IPS DF 6.9 (cell line): ENCODE results near the gene CD99.
"Not testable (repeated sequence)": the region's sequence is repeated elsewhere in the genome, so short reads cannot be mapped to it uniquely, and the experiment has no call there.

Experiments
- DNase-seq: peaks from one replicate; pipeline ENCODE4 v3.0.0-alpha.2; 2013; ENCODE audit warnings: low read depth, low spot score
- H3K27ac ChIP-seq: one replicate; pipeline ENCODE4 v1.5.1; 2013; ENCODE audit warnings: low read length, control low read depth
- H3K27me3 ChIP-seq: 2 replicates; pipeline ENCODE4 v1.6.1; 2013; ENCODE audit warnings: mild to moderate bottlenecking, low read length; ENCODE audit not compliant: control insufficient read depth, insufficient read depth
- H3K36me3 ChIP-seq: 2 replicates; pipeline ENCODE4 v1.6.1; 2013; ENCODE audit warnings: low read length; ENCODE audit not compliant: control insufficient read depth, insufficient read depth
- H3K4me1 ChIP-seq: 2 replicates; pipeline ENCODE4 v1.6.1; 2013; ENCODE audit warnings: low read length; ENCODE audit not compliant: control insufficient read depth, insufficient read depth
- H3K4me3 ChIP-seq: 2 replicates; pipeline ENCODE4 v1.5.1; 2013; ENCODE audit warnings: mild to moderate bottlenecking, low read length
- H3K9me3 ChIP-seq: 2 replicates; pipeline ENCODE4 v1.6.1; 2013; ENCODE audit warnings: low read length, inconsistent platforms; ENCODE audit not compliant: control insufficient read depth, insufficient read depth
- WGBS: extraction: QIAGEN DNeasy Blood & Tissue Kit; methylation state at CpG from one replicate; pipeline ENCODE4 v1.1.7; 2013; ENCODE audit warnings: mixed read lengths, missing lambda C conversion rate; ENCODE audit not compliant: insufficient read length, insufficient coverage; 5-methylcytosine and 5-hydroxymethylcytosine counted together

The CD99 gene

GRCh38 chrX:2773166-2774055, 82.3 kb downstream of the CD99 start:
- H3K9me3 ChIP-seq, H3K27ac ChIP-seq, H3K4me3 ChIP-seq, H3K4me1 ChIP-seq, H3K27me3 ChIP-seq, H3K36me3 ChIP-seq, DNase-seq: not testable (repeated sequence)
- WGBS = 98% methylated on average over 2 of the region's 10 CpGs

GRCh38 chrX:2774057-2774456, 83.0 kb downstream of the CD99 start:
- DNase-seq = no peak
- no peaks in the 10 kb centered on the region for H3K36me3 ChIP-seq
- H3K4me1 ChIP-seq = no peaks in the 10 kb centered on the region
- H3K27ac ChIP-seq = no peak overlapping the region
- no peak overlapping the region for H3K4me3 ChIP-seq
- WGBS = no CpG with 5 or more reads among the region's 5 CpGs
- H3K27me3 ChIP-seq = no peaks in the 10 kb centered on the region
- no peaks in the 10 kb centered on the region for H3K9me3 ChIP-seq

- no peak for DNase-seq
- Histone ChIP-seq H3K36me3 (no peaks in the 10 kb centered on the region), H3K4me3 (no peak overlapping the region), H3K27ac (no peak overlapping the region), H3K9me3 (no peaks in the 10 kb centered on the region), H3K27me3 (no peaks in the 10 kb centered on the region), H3K4me1 (no peaks in the 10 kb centered on the region)
- WGBS = no CpG with 5 or more reads among the region's 3 CpGs
These were observed 83.7 kb downstream of the CD99 start for GRCh38 chrX:2774776-2775175.

GRCh38 chrX:2780472-2781225, 89.6 kb downstream of the CD99 start:
- peak overlapping the region; percentile 55 for H3K27ac ChIP-seq
- H3K4me3 ChIP-seq, H3K27me3 ChIP-seq, H3K9me3 ChIP-seq, H3K4me1 ChIP-seq, H3K36me3 ChIP-seq, DNase-seq: not testable (repeated sequence)
- no CpG with 5 or more reads among the region's 12 CpGs for WGBS

- Histone ChIP-seq H3K4me3 (no peak overlapping the region), H3K27ac (peak overlapping the region; percentile 55)
- DNase-seq = no peak
These were observed 90.1 kb downstream of the CD99 start for GRCh38 chrX:2781226-2781571.

GRCh38 chrX:2781698-2782097, 90.6 kb downstream of the CD99 start:
- Histone ChIP-seq H3K36me3 (no peaks in the 10 kb centered on the region), H3K27ac (no peak overlapping the region), H3K27me3 (no peaks in the 10 kb centered on the region), H3K4me1 (no peaks in the 10 kb centered on the region; the same call in 1 of the 2 replicates), H3K4me3 (no peak overlapping the region), H3K9me3 (no peaks in the 10 kb centered on the region)
- WGBS = no CpG with 5 or more reads among the region's 6 CpGs
- no peak for DNase-seq

More at GRCh38 chrX:2781226-2781571, 90.1 kb downstream of the CD99 start:
- H3K9me3 ChIP-seq = no peaks in the 10 kb centered on the region
- H3K4me1 ChIP-seq = no peaks in the 10 kb centered on the region; the same call in 1 of the 2 replicates
- no peaks in the 10 kb centered on the region for H3K27me3 ChIP-seq
- no CpG with 5 or more reads among the region's 1 CpG for WGBS
- no peaks in the 10 kb centered on the region for H3K36me3 ChIP-seq

GRCh38 chrX:2782171-2782570, 91.1 kb downstream of the CD99 start:
- H3K36me3 ChIP-seq = no peaks in the 10 kb centered on the region
- no peak for DNase-seq
- H3K9me3 ChIP-seq = no peaks in the 10 kb centered on the region
- WGBS = no CpG with 5 or more reads among the region's 4 CpGs
- no peaks in the 10 kb centered on the region for H3K27me3 ChIP-seq
- no peak overlapping the region for H3K27ac ChIP-seq
- H3K4me3 ChIP-seq = no peak overlapping the region
- no peaks in the 10 kb centered on the region; the same call in 1 of the 2 replicates for H3K4me1 ChIP-seq

- no peak overlapping the region for H3K4me3 ChIP-seq
- H3K9me3 ChIP-seq = no peaks in the 10 kb centered on the region
- WGBS = no CpG with 5 or more reads among the region's 4 CpGs
- H3K4me1 ChIP-seq = no peaks in the 10 kb centered on the region; the same call in 1 of the 2 replicates
- H3K27ac ChIP-seq = no peak overlapping the region
- DNase-seq = no peak
- no peaks in the 10 kb centered on the region for H3K36me3 ChIP-seq
- no peaks in the 10 kb centered on the region for H3K27me3 ChIP-seq
These were observed 91.7 kb downstream of the CD99 start for GRCh38 chrX:2782778-2783177.

GRCh38 chrX:2784026-2784425, 92.9 kb downstream of the CD99 start:
- H3K4me1 ChIP-seq = no peaks in the 10 kb centered on the region; the same call in 1 of the 2 replicates
- no CpG with 5 or more reads among the region's 6 CpGs for whole genome bisulfite sequencing
- H3K36me3 ChIP-seq = no peaks in the 10 kb centered on the region
- no peaks in the 10 kb centered on the region for H3K9me3 ChIP-seq
- no peaks in the 10 kb centered on the region for H3K27me3 ChIP-seq
- H3K27ac ChIP-seq = no peak overlapping the region
- DNase-seq = no peak
- no peak overlapping the region for H3K4me3 ChIP-seq

- Histone ChIP-seq H3K27ac (no peak overlapping the region), H3K27me3 (no peaks in the 10 kb centered on the region), H3K9me3 (no peaks in the 10 kb centered on the region), H3K4me1 (no peaks in the 10 kb centered on the region; the same call in 1 of the 2 replicates), H3K36me3 (no peaks in the 10 kb centered on the region), H3K4me3 (no peak overlapping the region)
- no CpG with 5 or more reads among the region's 4 CpGs for WGBS
- no peak for DNase-seq
These were observed 94.4 kb downstream of the CD99 start for GRCh38 chrX:2785538-2785937.
